Dendritic cell treated with granulocyte-macrophage colony-stimulating factor and Interleukin-4, amounts not matched to agents 40 ng/mL and 50 ng/mL, for 4 days (primary cell): Measurements from ENCODE around the gene SPAM1.
"Not testable (repeated sequence)": the region's sequence is repeated elsewhere in the genome, so short reads cannot be mapped to it uniquely, and the experiment has no call there.

ENCODE experiments used
- H3K27ac Mint-ChIP-seq: one replicate; pipeline ENCODE4 v1.8.0; 2022; ENCODE audit warnings: mild to moderate bottlenecking, mixed read lengths
- H3K27me3 Mint-ChIP-seq: one replicate; pipeline ENCODE4 v1.8.0; 2022; ENCODE audit warnings: mild to moderate bottlenecking, mixed read lengths
- H3K36me3 Mint-ChIP-seq: one replicate; pipeline ENCODE4 v1.8.0; 2022; ENCODE audit warnings: low read depth, mixed read lengths
- H3K4me1 Mint-ChIP-seq: one replicate; pipeline ENCODE4 v1.8.0; 2022; ENCODE audit warnings: low read depth, mixed read lengths
- H3K4me3 Mint-ChIP-seq: one replicate; pipeline ENCODE4 v1.8.0; 2022; ENCODE audit warnings: mild to moderate bottlenecking, moderate library complexity, mixed read lengths
- H3K9me3 Mint-ChIP-seq: one replicate; pipeline ENCODE4 v1.8.0; 2022; ENCODE audit warnings: mixed read lengths
- intact Hi-C: fragments of 100-400 bp; cut with micrococcal nuclease; formaldehyde crosslinking; loops from one replicate; pipeline ENCODE4 v1.15.0; 2022

Gene SPAM1, protein sequence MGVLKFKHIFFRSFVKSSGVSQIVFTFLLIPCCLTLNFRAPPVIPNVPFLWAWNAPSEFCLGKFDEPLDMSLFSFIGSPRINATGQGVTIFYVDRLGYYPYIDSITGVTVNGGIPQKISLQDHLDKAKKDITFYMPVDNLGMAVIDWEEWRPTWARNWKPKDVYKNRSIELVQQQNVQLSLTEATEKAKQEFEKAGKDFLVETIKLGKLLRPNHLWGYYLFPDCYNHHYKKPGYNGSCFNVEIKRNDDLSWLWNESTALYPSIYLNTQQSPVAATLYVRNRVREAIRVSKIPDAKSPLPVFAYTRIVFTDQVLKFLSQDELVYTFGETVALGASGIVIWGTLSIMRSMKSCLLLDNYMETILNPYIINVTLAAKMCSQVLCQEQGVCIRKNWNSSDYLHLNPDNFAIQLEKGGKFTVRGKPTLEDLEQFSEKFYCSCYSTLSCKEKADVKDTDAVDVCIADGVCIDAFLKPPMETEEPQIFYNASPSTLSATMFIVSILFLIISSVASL

DNA sequence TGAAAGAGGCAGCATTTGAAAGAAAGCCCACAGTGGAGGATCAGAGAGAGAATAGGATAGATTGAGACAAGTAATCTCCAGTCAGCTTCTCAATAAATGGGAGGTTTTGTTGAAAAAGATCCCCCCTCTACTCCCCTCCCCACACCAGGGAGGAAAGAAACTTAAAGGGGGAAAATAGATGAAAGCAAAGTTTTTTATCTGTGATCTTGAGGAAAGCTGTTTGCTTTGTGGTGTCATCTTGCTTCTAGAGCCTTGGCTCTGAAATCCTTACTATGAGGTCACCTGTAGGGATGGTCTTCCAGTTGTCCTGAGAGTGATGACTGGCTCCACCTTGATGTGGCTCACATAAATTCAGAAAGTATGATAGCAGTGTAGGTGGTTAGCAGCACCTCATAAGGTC is at the start of gene SPAM1:
Gene SPAM1, plus strand, starts transcription at position 301 of the 400 bp plus-strand sequence. CDS start 28,330 bp downstream, outside the sequence.
- no peaks in the 10 kb centered on the region for H3K36me3 Mint-ChIP-seq
- H3K27ac Mint-ChIP-seq: no peak within 1 kb of the TSS
- intact Hi-C loops: no loop called here
- no peaks in the 10 kb centered on the region for H3K27me3 Mint-ChIP-seq
- no peaks in the 10 kb centered on the region for H3K4me1 Mint-ChIP-seq
- no peaks in the 10 kb centered on the region for H3K9me3 Mint-ChIP-seq
- H3K4me3 Mint-ChIP-seq: no peak within 1 kb of the TSS

DNA sequence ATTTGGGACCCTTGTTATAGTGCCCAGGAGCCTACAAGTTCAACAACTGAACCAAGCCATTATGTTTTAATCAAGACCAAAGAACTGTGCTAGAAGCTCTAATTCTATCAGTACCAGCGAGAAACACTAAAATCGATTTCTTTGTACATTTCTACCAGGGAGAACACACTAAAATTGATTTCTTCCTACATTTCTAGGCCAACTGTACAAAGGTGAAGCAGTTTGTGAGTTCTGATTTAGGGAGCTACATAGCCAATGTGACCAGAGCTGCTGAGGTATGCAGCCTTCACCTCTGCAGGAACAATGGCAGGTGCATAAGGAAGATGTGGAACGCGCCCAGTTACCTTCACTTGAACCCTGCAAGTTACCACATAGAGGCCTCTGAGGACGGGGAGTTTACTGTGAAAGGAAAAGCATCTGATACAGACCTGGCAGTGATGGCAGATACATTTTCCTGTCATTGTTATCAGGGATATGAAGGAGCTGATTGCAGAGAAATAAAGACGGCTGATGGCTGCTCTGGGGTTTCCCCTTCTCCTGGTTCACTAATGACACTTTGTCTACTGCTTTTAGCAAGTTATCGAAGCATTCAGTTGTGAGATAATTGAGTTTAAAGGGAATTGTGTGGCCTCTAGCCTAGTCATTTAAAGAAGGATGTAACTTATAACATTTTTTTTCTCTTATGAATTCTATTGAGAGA is 48.3 kb upstream of the SPAM1 start:
- Mint-ChIP-seq H3K4me1 (no peaks in the 10 kb centered on the region), H3K36me3 (no peaks in the 10 kb centered on the region), H3K4me3 (no peak overlapping the region), H3K9me3 (no peaks in the 10 kb centered on the region), H3K27me3 (peaks cover 7% of the 10 kb centered on the region), H3K27ac (no peak overlapping the region)
- intact Hi-C loops: no loop called here

- no peaks in the 10 kb centered on the region for H3K36me3 Mint-ChIP-seq
- H3K27ac Mint-ChIP-seq: no peak overlapping the region
- intact Hi-C loops: no loop called here
- no peaks in the 10 kb centered on the region for H3K9me3 Mint-ChIP-seq
- no peak overlapping the region for H3K4me3 Mint-ChIP-seq
- peaks cover 3% of the 10 kb centered on the region for H3K27me3 Mint-ChIP-seq
- H3K4me1 Mint-ChIP-seq: no peaks in the 10 kb centered on the region
Observed at GRCh38 chr7:123879628-123880027, 45.4 kb upstream of the SPAM1 start.

- peaks cover 5% of the 10 kb centered on the region for H3K27me3 Mint-ChIP-seq
- no peaks in the 10 kb centered on the region for H3K36me3 Mint-ChIP-seq
- H3K4me1 Mint-ChIP-seq: no peaks in the 10 kb centered on the region
- no peaks in the 10 kb centered on the region for H3K9me3 Mint-ChIP-seq
- no peak overlapping the region for H3K27ac Mint-ChIP-seq
- intact Hi-C loops: no loop called here
- no peak overlapping the region for H3K4me3 Mint-ChIP-seq
Observed at GRCh38 chr7:123881300-123881699, 43.7 kb upstream of the SPAM1 start.

- Mint-ChIP-seq H3K36me3 (no peaks in the 10 kb centered on the region), H3K27ac (no peak overlapping the region), H3K9me3 (no peaks in the 10 kb centered on the region), H3K27me3 (peaks cover 5% of the 10 kb centered on the region), H3K4me3 (no peak overlapping the region), H3K4me1 (no peaks in the 10 kb centered on the region)
- intact Hi-C loops: no loop called here
Observed at GRCh38 chr7:123883154-123883553, 41.9 kb upstream of the SPAM1 start.

DNA sequence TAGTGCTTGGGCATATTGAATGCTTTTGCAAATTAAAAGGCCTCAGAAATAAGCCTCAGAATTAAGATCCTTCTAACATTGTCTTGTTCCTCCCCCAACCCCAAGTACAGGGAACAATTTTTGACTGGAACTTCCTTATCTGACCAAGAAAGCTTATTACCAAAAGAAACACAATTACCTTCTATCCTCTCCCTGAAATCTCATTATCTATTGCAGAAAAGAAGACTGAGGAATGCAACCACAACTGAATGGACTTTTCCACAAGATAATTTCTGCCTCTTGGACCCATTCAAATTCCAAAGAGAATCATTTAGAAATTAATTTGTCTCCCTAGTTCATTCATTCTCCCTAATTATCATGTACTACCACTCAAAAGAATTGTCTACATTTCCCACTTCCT is 36.8 kb upstream of the SPAM1 start:
- no peak overlapping the region for H3K27ac Mint-ChIP-seq
- no peaks in the 10 kb centered on the region for H3K9me3 Mint-ChIP-seq
- intact Hi-C loops: no loop called here
- no peak overlapping the region for H3K4me3 Mint-ChIP-seq
- no peaks in the 10 kb centered on the region for H3K4me1 Mint-ChIP-seq
- no peaks in the 10 kb centered on the region for H3K36me3 Mint-ChIP-seq
- peaks cover 2% of the 10 kb centered on the region for H3K27me3 Mint-ChIP-seq

DNA sequence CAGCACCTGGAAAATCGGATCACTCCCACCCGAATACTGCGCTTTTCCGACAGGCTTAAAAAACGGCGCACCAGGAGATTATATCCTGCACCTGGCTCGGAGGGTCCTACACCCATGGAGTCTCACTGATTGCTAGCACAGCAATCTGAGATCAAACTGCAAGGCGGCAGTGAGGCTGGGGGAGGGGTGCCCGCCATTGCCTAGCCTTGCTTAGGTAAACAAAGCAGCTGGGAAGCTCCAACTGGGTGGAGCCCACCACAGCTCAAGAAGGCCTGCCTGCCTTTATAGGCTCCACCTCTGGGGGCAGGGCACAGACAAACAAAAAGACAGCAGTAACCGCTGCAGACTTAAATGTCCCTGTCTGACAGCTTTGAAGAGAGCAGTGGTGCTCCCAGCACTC is 30.3 kb upstream of the SPAM1 start:
- peaks cover 39% of the 10 kb centered on the region for H3K9me3 Mint-ChIP-seq
- H3K4me3 Mint-ChIP-seq, intact Hi-C loops: not testable (repeated sequence)

GRCh38 chr7:123901101-123901500 is 23.9 kb upstream of the SPAM1 start:
- Mint-ChIP-seq H3K4me3 (no peak overlapping the region), H3K27me3 (no peaks in the 10 kb centered on the region), H3K27ac (no peak overlapping the region), H3K36me3 (no peaks in the 10 kb centered on the region), H3K9me3 (peaks cover 13% of the 10 kb centered on the region), H3K4me1 (no peaks in the 10 kb centered on the region)
- intact Hi-C loops: no loop called here

More for the DNA sequence above, 30.3 kb upstream of the SPAM1 start:
- not testable (repeated sequence) for H3K27me3 Mint-ChIP-seq, H3K27ac Mint-ChIP-seq, H3K36me3 Mint-ChIP-seq, H3K4me1 Mint-ChIP-seq

GRCh38 chr7:123905714-123906113 is 19.3 kb upstream of the SPAM1 start:
- Mint-ChIP-seq H3K27ac (no peak overlapping the region), H3K27me3 (no peaks in the 10 kb centered on the region)

GRCh38 chr7:123916240-123916724 is 8.8 kb upstream of the SPAM1 start:
- intact Hi-C loops: loop anchor here (5.0 kb wide), 1 partner anchor 119 kb away; no protein-coding TSS in a partner anchor
- H3K4me3 Mint-ChIP-seq: no peak overlapping the region

More at GRCh38 chr7:123905714-123906113, 19.3 kb upstream of the SPAM1 start:
- no peaks in the 10 kb centered on the region for H3K9me3 Mint-ChIP-seq
- intact Hi-C loops: no loop called here
- H3K4me3 Mint-ChIP-seq: no peak overlapping the region
- H3K36me3 Mint-ChIP-seq: no peaks in the 10 kb centered on the region
- H3K4me1 Mint-ChIP-seq: no peaks in the 10 kb centered on the region

DNA sequence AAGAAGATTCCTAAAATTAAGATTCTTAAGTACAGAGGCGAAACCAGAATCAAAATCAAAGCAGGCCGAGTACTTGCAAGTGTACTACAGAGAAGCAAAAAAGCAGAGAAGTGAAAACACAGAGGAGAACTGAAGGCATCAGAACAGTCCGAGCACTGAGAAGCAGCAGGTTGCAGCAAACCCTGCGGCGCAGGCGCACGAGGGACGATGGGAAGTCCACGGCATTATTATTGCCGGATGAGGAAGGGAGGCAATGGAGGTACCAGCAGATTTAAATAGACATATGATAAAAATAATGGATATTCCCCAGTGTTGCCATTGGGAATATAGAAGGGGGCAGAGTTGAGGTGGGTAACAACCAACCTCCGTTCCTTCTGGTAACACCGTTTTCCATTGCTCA is 7.2 kb upstream of the SPAM1 start:
- H3K27ac Mint-ChIP-seq: no peak overlapping the region
- no peak overlapping the region for H3K4me3 Mint-ChIP-seq
- peaks cover 5% of the 10 kb centered on the region for H3K4me1 Mint-ChIP-seq
- H3K27me3 Mint-ChIP-seq: no peaks in the 10 kb centered on the region
- H3K9me3 Mint-ChIP-seq: no peaks in the 10 kb centered on the region
- intact Hi-C loops: loop anchor here (5.0 kb wide), 1 partner anchor 121 kb away; no protein-coding TSS in a partner anchor
- H3K36me3 Mint-ChIP-seq: no peaks in the 10 kb centered on the region

More at GRCh38 chr7:123916240-123916724, 8.8 kb upstream of the SPAM1 start:
- H3K9me3 Mint-ChIP-seq: no peaks in the 10 kb centered on the region
- no peaks in the 10 kb centered on the region for H3K27me3 Mint-ChIP-seq
- no peak overlapping the region for H3K27ac Mint-ChIP-seq
- no peaks in the 10 kb centered on the region for H3K36me3 Mint-ChIP-seq
- peaks cover 5% of the 10 kb centered on the region for H3K4me1 Mint-ChIP-seq

DNA sequence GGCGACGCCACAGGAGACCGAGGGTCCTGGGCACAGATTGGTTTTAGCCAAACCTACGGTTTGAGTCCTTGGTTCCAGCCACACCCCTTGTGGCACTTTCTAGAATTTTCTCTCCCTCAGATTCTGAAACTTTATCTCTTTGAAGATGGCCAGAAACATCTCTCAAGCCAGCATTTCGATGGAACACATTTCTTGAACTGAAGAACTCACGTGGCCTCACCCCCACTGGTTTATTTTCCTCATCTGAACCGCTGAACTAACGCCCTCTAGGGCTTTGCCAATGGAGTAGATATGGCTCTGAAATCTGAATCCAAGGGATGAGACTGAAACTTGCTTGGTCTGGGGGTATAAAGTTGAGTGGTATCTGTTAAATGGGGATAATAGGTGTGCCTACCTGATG is 6.7 kb upstream of the SPAM1 start:
- Mint-ChIP-seq H3K4me1 (peaks cover 5% of the 10 kb centered on the region), H3K9me3 (no peaks in the 10 kb centered on the region), H3K27me3 (no peaks in the 10 kb centered on the region), H3K27ac (no peak overlapping the region), H3K4me3 (no peak overlapping the region), H3K36me3 (no peaks in the 10 kb centered on the region)
- intact Hi-C loops: loop anchor here (5.0 kb wide), 1 partner anchor 121 kb away; no protein-coding TSS in a partner anchor

DNA sequence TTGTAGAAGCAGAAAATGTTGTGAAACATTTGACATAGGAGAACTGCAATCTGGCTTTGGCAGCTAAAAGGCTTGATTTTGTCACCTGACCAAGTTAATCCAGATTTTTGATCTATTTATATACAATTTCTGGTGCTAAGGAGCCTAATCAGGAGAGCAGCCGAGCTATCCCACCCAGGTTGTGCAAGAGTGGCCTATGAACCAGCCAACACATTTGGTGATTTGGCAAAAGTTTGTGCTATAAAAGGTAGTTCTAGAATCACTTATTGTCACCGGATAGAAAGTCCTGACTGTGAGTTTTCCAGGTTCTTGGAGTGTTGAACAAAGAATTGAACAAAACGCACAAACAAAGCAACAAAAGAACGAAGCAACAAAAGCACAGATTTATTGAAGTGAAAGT is 1.4 kb upstream of the SPAM1 start:
- intact Hi-C loops: no loop called here
- H3K27ac Mint-ChIP-seq: no peak overlapping the region
- H3K9me3 Mint-ChIP-seq: no peaks in the 10 kb centered on the region

GRCh38 chr7:123929107-123929506 is 4.1 kb downstream of the SPAM1 start:
- H3K9me3 Mint-ChIP-seq: no peaks in the 10 kb centered on the region
- no peaks in the 10 kb centered on the region for H3K27me3 Mint-ChIP-seq
- H3K4me3 Mint-ChIP-seq: no peak overlapping the region
- intact Hi-C loops: no loop called here
- H3K36me3 Mint-ChIP-seq: no peaks in the 10 kb centered on the region
- no peaks in the 10 kb centered on the region for H3K4me1 Mint-ChIP-seq
- H3K27ac Mint-ChIP-seq: no peak overlapping the region

More for the DNA sequence above, 1.4 kb upstream of the SPAM1 start:
- Mint-ChIP-seq H3K36me3 (no peaks in the 10 kb centered on the region), H3K4me3 (no peak overlapping the region), H3K27me3 (no peaks in the 10 kb centered on the region), H3K4me1 (no peaks in the 10 kb centered on the region)
